CD8-positive, alpha-beta memory T cell (primary cell): ENCODE measurements around the gene MTHFD2L. TPM values are rescaled to one million over a fixed set of nuclear protein-coding genes. Genes with fewer than 3 reads are reported as not detected.

ENCODE experiments used
- CTCF ChIA-PET: fragments of 350-600 bp; sonication (Branson Sonifier 250); formaldehyde crosslinking; loops from one replicate; lab custom pipeline; 2021; ENCODE audit warnings: antibody characterized with exemption; lab: Charles Lee
- POLR2A ChIA-PET: fragments of 350-600 bp; sonication (Branson Sonifier 250); formaldehyde crosslinking; loops from one replicate; lab custom pipeline; 2021; ENCODE audit warnings: antibody characterized with exemption; lab: Charles Lee
- DNase-seq, 5 donors: peaks; one replicate each; pipeline versions ENCODE4 v3.0.0 to v3.0.0-alpha.2; 2020 to 2022; ENCODE audit warnings: mixed read lengths in 1 of 5
- H3K27ac ChIP-seq: one replicate; pipeline ENCODE4 v1.7.0; 2013; ENCODE audit warnings: low read depth, mild to moderate bottlenecking, low read length, moderate library complexity
- H3K27me3 ChIP-seq: 2 replicates; pipeline ENCODE4 v1.7.0; 2013; ENCODE audit warnings: low read length, mild to moderate bottlenecking; ENCODE audit not compliant: insufficient read depth, poor library complexity, severe bottlenecking
- H3K36me3 ChIP-seq: 2 replicates; pipeline ENCODE4 v1.7.0; 2013; ENCODE audit warnings: mild to moderate bottlenecking, low read length, moderate library complexity; ENCODE audit not compliant: insufficient read depth
- H3K4me1 ChIP-seq: 2 replicates; pipeline ENCODE4 v1.7.0; 2013; ENCODE audit warnings: mild to moderate bottlenecking, low read length, moderate library complexity; ENCODE audit not compliant: insufficient read depth
- H3K4me3 ChIP-seq: 2 replicates; pipeline ENCODE4 v1.7.0; 2013; ENCODE audit warnings: mild to moderate bottlenecking, low read length
- H3K9me3 ChIP-seq: 2 replicates; pipeline ENCODE4 v1.7.0; 2013; ENCODE audit warnings: mild to moderate bottlenecking, low read length
- H3K27ac Mint-ChIP-seq, 8 donors: one replicate each; pipeline ENCODE4 v1.8.0; 2020 to 2021; ENCODE audit warnings: mixed read lengths in 8 of 8, mild to moderate bottlenecking in 6 of 8, inconsistent platforms in 3 of 8, moderate library complexity in 3 of 8
- H3K27me3 Mint-ChIP-seq, 2 donors: one replicate each; pipeline ENCODE4 v1.8.0; 2020 to 2021; ENCODE audit warnings: mixed read lengths in 2 of 2, mild to moderate bottlenecking in 1 of 2, moderate library complexity in 1 of 2
- H3K36me3 Mint-ChIP-seq, 3 donors: one replicate each; pipeline ENCODE4 v1.8.0; 2020 to 2021; ENCODE audit warnings: mixed read lengths in 3 of 3, inconsistent platforms in 1 of 3, mild to moderate bottlenecking in 1 of 3
- H3K4me1 Mint-ChIP-seq, 3 donors: one replicate each; pipeline ENCODE4 v1.8.0; 2020 to 2021; ENCODE audit warnings: mixed read lengths in 3 of 3, inconsistent platforms in 1 of 3, mild to moderate bottlenecking in 1 of 3
- H3K4me3 Mint-ChIP-seq, 7 donors: one replicate each; pipeline ENCODE4 v1.8.0; 2020 to 2021; ENCODE audit warnings: mixed read lengths in 7 of 7, mild to moderate bottlenecking in 6 of 7, moderate library complexity in 4 of 7, inconsistent platforms in 2 of 7
- H3K9me3 Mint-ChIP-seq, 5 donors: one replicate each; pipeline ENCODE4 v1.8.0; 2020 to 2022; ENCODE audit warnings: mixed read lengths in 5 of 5, mild to moderate bottlenecking in 3 of 5, moderate library complexity in 2 of 5, inconsistent platforms in 1 of 5
- polyA plus RNA-seq: library from polyadenylated mRNA; unstranded; fragments of 300-500 nt; fragmentation: Illumina TruSeq; gene quantifications from one replicate; pipeline ENCODE4 v1.2.3, GENCODE V29; 2021
- total RNA-seq, 2 experiments: library from RNA; stranded (reverse); gene quantifications; one replicate each; pipeline ENCODE4 v1.2.3, GENCODE V29; 2021

Gene MTHFD2L
- total and polyA plus RNA-seq, 3 experiments from 2014 or later = 5.0 to 8.5 (median 7.5) TPM

- H3K36me3 ChIP-seq = no peaks in the 10 kb centered on the region
- Mint-ChIP-seq H3K27ac (no peak overlapping the region), H3K4me1 (no peaks in the 10 kb centered on the region), H3K27me3 (no peaks in the 10 kb centered on the region), H3K36me3 (peaks cover 0 to 17% (median 7%) of the 10 kb centered on the region in 3 donors), H3K4me3 (no peak overlapping the region), H3K9me3 (peaks cover 0 to 2% (median 0%) of the 10 kb centered on the region in 5 donors)
- H3K4me1 ChIP-seq = no peaks in the 10 kb centered on the region
- CTCF ChIA-PET = no interaction called here
- POLR2A ChIA-PET = no interaction called here
- no peaks in the 10 kb centered on the region for H3K9me3 ChIP-seq
- H3K4me3 ChIP-seq = no peak overlapping the region
- no peaks in the 10 kb centered on the region for H3K27me3 ChIP-seq
- DNase-seq = no peak
- H3K27ac ChIP-seq = no peak overlapping the region
These were observed 129.2 kb downstream of the MTHFD2L start for GRCh38 chr4:74287164-74287563.

GRCh38 chr4:74287791-74288190 lies 129.9 kb downstream of the MTHFD2L start:
- H3K9me3 Mint-ChIP-seq = peaks cover 0 to 5% (median 0%) of the 10 kb centered on the region in 5 donors
- H3K4me3 Mint-ChIP-seq = no peak overlapping the region
- H3K27me3 ChIP-seq = no peaks in the 10 kb centered on the region
- no peaks in the 10 kb centered on the region for H3K27me3 Mint-ChIP-seq
- no peak overlapping the region for H3K27ac Mint-ChIP-seq
- no peaks in the 10 kb centered on the region for H3K9me3 ChIP-seq
- CTCF ChIA-PET = no interaction called here
- DNase-seq = no peak
- POLR2A ChIA-PET = no interaction called here
- no peaks in the 10 kb centered on the region for H3K4me1 Mint-ChIP-seq
- no peak overlapping the region for H3K27ac ChIP-seq
- H3K36me3 Mint-ChIP-seq = peaks cover 0 to 17% (median 7%) of the 10 kb centered on the region in 3 donors
- no peaks in the 10 kb centered on the region for H3K36me3 ChIP-seq
- no peak overlapping the region for H3K4me3 ChIP-seq
- no peaks in the 10 kb centered on the region for H3K4me1 ChIP-seq

GRCh38 chr4:74291471-74291870 lies 133.6 kb downstream of the MTHFD2L start:
- H3K27ac ChIP-seq = no peak overlapping the region
- Mint-ChIP-seq H3K4me1 (no peaks in the 10 kb centered on the region), H3K4me3 (no peak overlapping the region), H3K9me3 (peaks cover 0 to 5% (median 0%) of the 10 kb centered on the region in 5 donors), H3K27me3 (no peaks in the 10 kb centered on the region), H3K27ac (no peak overlapping the region), H3K36me3 (peaks cover 0 to 14% (median 0%) of the 10 kb centered on the region in 3 donors)
- H3K9me3 ChIP-seq = no peaks in the 10 kb centered on the region
- no peaks in the 10 kb centered on the region for H3K4me1 ChIP-seq
- no peak for DNase-seq
- ChIA-PET POLR2A (no interaction called here), CTCF (no interaction called here)
- no peaks in the 10 kb centered on the region for H3K27me3 ChIP-seq
- no peaks in the 10 kb centered on the region for H3K36me3 ChIP-seq
- no peak overlapping the region for H3K4me3 ChIP-seq

- no peak overlapping the region for H3K4me3 Mint-ChIP-seq
- no peak overlapping the region for H3K27ac Mint-ChIP-seq
- no peak overlapping the region for H3K4me3 ChIP-seq
- H3K9me3 Mint-ChIP-seq = peaks cover 0 to 5% (median 0%) of the 10 kb centered on the region in 5 donors
- no peak overlapping the region for H3K27ac ChIP-seq
- no peak for DNase-seq
- ChIA-PET POLR2A (no interaction called here), CTCF (no interaction called here)
- no peaks in the 10 kb centered on the region for H3K4me1 Mint-ChIP-seq
- H3K9me3 ChIP-seq = no peaks in the 10 kb centered on the region
- no peaks in the 10 kb centered on the region for H3K4me1 ChIP-seq
- H3K36me3 Mint-ChIP-seq = peaks cover 0 to 14% (median 0%) of the 10 kb centered on the region in 3 donors
- no peaks in the 10 kb centered on the region for H3K27me3 Mint-ChIP-seq
- no peaks in the 10 kb centered on the region for H3K27me3 ChIP-seq
- H3K36me3 ChIP-seq = no peaks in the 10 kb centered on the region
These were observed 134.4 kb downstream of the MTHFD2L start for GRCh38 chr4:74292111-74292870.

GRCh38 chr4:74293558-74293957 lies 135.6 kb downstream of the MTHFD2L start:
- Mint-ChIP-seq H3K36me3 (peaks cover 0 to 14% (median 0%) of the 10 kb centered on the region in 3 donors), H3K4me3 (no peak overlapping the region)

GRCh38 chr4:74294681-74295080 lies 136.8 kb downstream of the MTHFD2L start:
- Histone ChIP-seq H3K4me1 (no peaks in the 10 kb centered on the region), H3K27ac (no peak overlapping the region), H3K36me3 (no peaks in the 10 kb centered on the region), H3K9me3 (no peaks in the 10 kb centered on the region), H3K27me3 (no peaks in the 10 kb centered on the region), H3K4me3 (no peak overlapping the region)
- ChIA-PET CTCF (no interaction called here), POLR2A (no interaction called here)
- peaks cover 0 to 14% (median 0%) of the 10 kb centered on the region in 3 donors for H3K36me3 Mint-ChIP-seq
- H3K27me3 Mint-ChIP-seq = no peaks in the 10 kb centered on the region
- no peaks in the 10 kb centered on the region for H3K4me1 Mint-ChIP-seq
- peaks cover 0 to 5% (median 0%) of the 10 kb centered on the region in 5 donors for H3K9me3 Mint-ChIP-seq
- H3K4me3 Mint-ChIP-seq = no peak overlapping the region
- no peak for DNase-seq
- no peak overlapping the region for H3K27ac Mint-ChIP-seq

More at GRCh38 chr4:74293558-74293957, 135.6 kb downstream of the MTHFD2L start:
- no peaks in the 10 kb centered on the region for H3K4me1 Mint-ChIP-seq
- no peak overlapping the region for H3K27ac ChIP-seq
- peaks cover 0 to 5% (median 0%) of the 10 kb centered on the region in 5 donors for H3K9me3 Mint-ChIP-seq
- H3K36me3 ChIP-seq = no peaks in the 10 kb centered on the region
- no peak for DNase-seq
- ChIA-PET POLR2A (no interaction called here), CTCF (no interaction called here)
- no peaks in the 10 kb centered on the region for H3K4me1 ChIP-seq
- H3K27me3 ChIP-seq = no peaks in the 10 kb centered on the region
- no peaks in the 10 kb centered on the region for H3K27me3 Mint-ChIP-seq
- no peaks in the 10 kb centered on the region for H3K9me3 ChIP-seq
- H3K4me3 ChIP-seq = no peak overlapping the region
- H3K27ac Mint-ChIP-seq = no peak overlapping the region

GRCh38 chr4:74297539-74297938 lies 139.6 kb downstream of the MTHFD2L start:
- H3K27ac ChIP-seq = no peak overlapping the region
- H3K9me3 Mint-ChIP-seq = no peaks in the 10 kb centered on the region
- no peak overlapping the region for H3K27ac Mint-ChIP-seq
- no peaks in the 10 kb centered on the region for H3K9me3 ChIP-seq
- no peaks in the 10 kb centered on the region for H3K27me3 Mint-ChIP-seq
- peaks cover 0 to 9% (median 0%) of the 10 kb centered on the region in 3 donors for H3K36me3 Mint-ChIP-seq
- H3K27me3 ChIP-seq = no peaks in the 10 kb centered on the region
- no peaks in the 10 kb centered on the region for H3K36me3 ChIP-seq
- ChIA-PET POLR2A (no interaction called here), CTCF (no interaction called here)
- no peak for DNase-seq
- no peak overlapping the region for H3K4me3 Mint-ChIP-seq
- no peaks in the 10 kb centered on the region for H3K4me1 Mint-ChIP-seq
- no peak overlapping the region for H3K4me3 ChIP-seq
- no peaks in the 10 kb centered on the region for H3K4me1 ChIP-seq

GRCh38 chr4:74304095-74304625 lies 146.2 kb downstream of the MTHFD2L start:
- no peaks in the 10 kb centered on the region for H3K36me3 Mint-ChIP-seq
- ChIA-PET CTCF (no interaction called here), POLR2A (no interaction called here)
- H3K36me3 ChIP-seq = no peaks in the 10 kb centered on the region
- no peaks in the 10 kb centered on the region for H3K27me3 Mint-ChIP-seq
- H3K27ac Mint-ChIP-seq = no peak overlapping the region
- peaks cover 4 to 7% (median 6%) of the 10 kb centered on the region in 3 donors for H3K4me1 Mint-ChIP-seq
- H3K4me3 Mint-ChIP-seq = no peak overlapping the region
- H3K27ac ChIP-seq = no peak overlapping the region
- H3K9me3 Mint-ChIP-seq = no peaks in the 10 kb centered on the region
- H3K4me1 ChIP-seq = no peaks in the 10 kb centered on the region
- no peak for DNase-seq
- no peaks in the 10 kb centered on the region for H3K9me3 ChIP-seq
- H3K4me3 ChIP-seq = no peak overlapping the region
- H3K27me3 ChIP-seq = no peaks in the 10 kb centered on the region
